HCT116 (cell line): Measurements from ENCODE around the gene NFE2L2. TPM values are rescaled to one million over a fixed set of nuclear protein-coding genes. Genes with fewer than 3 reads are reported as not detected.

Experiments
- ATAC-seq: fragments of 200-7000 bp; cut with Tn5 transposase; 2 replicates; pipeline ENCODE4 v1.9.1; 2020; ENCODE audit warnings: mild to moderate bottlenecking, moderate library complexity
- BruUV-seq: library from RNA; stranded (reverse); fragments of 400-500 nt; replicated peaks from 2 replicates; lab custom pipeline; 2021; lab: Mats Ljungman, UMichigan
- CTCF ChIA-PET: fragments of 300-600 bp; sonication (Branson Sonifier 250); formaldehyde crosslinking; loops from one replicate; lab custom pipeline; 2021; ENCODE audit warnings: antibody characterized with exemption; lab: Charles Lee
- POLR2A ChIA-PET: fragments of 300-600, 350-600 bp; sonication (Branson Sonifier 250); formaldehyde crosslinking; loops from one replicate; lab custom pipeline; 2021; ENCODE audit warnings: antibody characterized with exemption; lab: Charles Lee
- RAD21 ChIA-PET, 2 experiments: fragments of 300-600 bp; sonication (Branson Sonifier 250); formaldehyde crosslinking; loops; one replicate each; lab custom pipeline; 2023; ENCODE audit warnings: low total read pairs in 2 of 2; ENCODE audit not compliant: uncharacterized antibody in 2 of 2, unreplicated experiment in 2 of 2, low non-redundant PET in 1 of 2; lab: Charles Lee
- DNase-seq: peaks from one replicate; pipeline ENCODE4 v3.0.0-alpha.2; 2010; ENCODE audit warnings: low read depth, low spot score
- H2AFZ ChIP-seq: fragments of 200-600 bp; shearing (Covaris generic), sonication (generic); 2 replicates; pipeline ENCODE4 v1.6.1; 2017; ENCODE audit warnings: low read depth, mixed run types, mixed read lengths, antibody characterized with exemption, low read length; ENCODE audit not compliant: poor library complexity, severe bottlenecking
- H3K27ac ChIP-seq: 2 replicates; pipeline ENCODE4 v1.5.1; 2012; ENCODE audit warnings: low read depth, low read length
- H3K27me3 ChIP-seq: fragments of 200-600 bp; sonication (generic); 2 replicates; pipeline ENCODE4 v1.6.1; 2016; ENCODE audit warnings: mixed run types, low read length, mixed read lengths; ENCODE audit not compliant: insufficient read depth
- H3K36me3 ChIP-seq, 2 experiments: fragments of 200-500 bp in 1 of 2; fragments of 200-600 bp in 1 of 2; sonication (Bioruptor generic) in 1 of 2; sonication (generic) in 1 of 2; 2 replicates each; pipeline versions ENCODE4 v1.5.1 to v1.6.1; 2014 to 2016; ENCODE audit warnings: low read length in 2 of 2, inconsistent platforms in 1 of 2, mixed read lengths in 1 of 2, mixed run types in 1 of 2; ENCODE audit not compliant: insufficient read depth in 2 of 2, control insufficient read depth in 1 of 2
- H3K4me1 ChIP-seq, 2 experiments: fragments of 200-600 bp in 1 of 2; sonication (generic) in 1 of 2; 2 replicates each; pipeline versions ENCODE4 v1.5.1 to v1.6.1; 2012 to 2017; ENCODE audit warnings: low read length in 2 of 2, inconsistent platforms in 1 of 2, mild to moderate bottlenecking in 1 of 2, mixed read lengths in 1 of 2, mixed run types in 1 of 2, moderate library complexity in 1 of 2; ENCODE audit not compliant: insufficient read depth in 2 of 2, control insufficient read depth in 1 of 2
- H3K4me2 ChIP-seq: fragments of 200-600 bp; sonication (generic); 2 replicates; pipeline ENCODE4 v1.6.1; 2017; ENCODE audit warnings: mixed run types, low read length, mixed read lengths
- H3K4me3 ChIP-seq, 2 experiments: fragments of 200-600 bp in 1 of 2; sonication (generic) in 1 of 2; replicated peaks in 1 of 2; 2 replicates each; pipeline ENCODE4 v1.5.1; 2011 to 2016; ENCODE audit warnings: low read length in 2 of 2, control low read depth in 1 of 2, low read depth in 1 of 2, mild to moderate bottlenecking in 1 of 2, mixed read lengths in 1 of 2, mixed run types in 1 of 2
- H3K79me2 ChIP-seq: fragments of 200-600 bp; sonication (generic); 2 replicates; pipeline ENCODE4 v1.6.1; 2017; ENCODE audit warnings: mild to moderate bottlenecking, mixed run types, low read length, moderate library complexity, mixed read lengths; ENCODE audit not compliant: insufficient read depth
- H3K9ac ChIP-seq: fragments of 200-600 bp; sonication (generic); 2 replicates; pipeline ENCODE4 v1.6.1; 2016; ENCODE audit warnings: low read length, mixed read lengths
- H3K9me2 ChIP-seq: fragments of 200-600 bp; sonication (generic), shearing (Covaris generic); 2 replicates; pipeline ENCODE4 v1.6.1; 2017; ENCODE audit warnings: mixed run types, mild to moderate bottlenecking, moderate library complexity; ENCODE audit not compliant: insufficient read depth
- H3K9me3 ChIP-seq, 2 experiments: fragments of 200-500 bp in 1 of 2; fragments of 200-600 bp in 1 of 2; sonication (Bioruptor generic) in 1 of 2; sonication (generic) in 1 of 2; 2 replicates each; pipeline ENCODE4 v1.6.1; 2014 to 2017; ENCODE audit warnings: low read length in 2 of 2, mixed read lengths in 2 of 2, inconsistent platforms in 1 of 2, low read depth in 1 of 2, mild to moderate bottlenecking in 1 of 2, mixed run types in 1 of 2, moderate library complexity in 1 of 2; ENCODE audit not compliant: control insufficient read depth in 1 of 2, insufficient read depth in 1 of 2
- H4K20me1 ChIP-seq: fragments of 200-600 bp; sonication (generic), shearing (Covaris generic); 2 replicates; pipeline ENCODE4 v1.6.1; 2017; ENCODE audit warnings: mixed run types, mild to moderate bottlenecking, moderate library complexity; ENCODE audit not compliant: insufficient read depth
- EZH2 ChIP-seq: fragments of 200-600 bp; sonication (generic); IDR thresholded peaks from 2 replicates; pipeline ENCODE4 v1.6.1; 2017; ENCODE audit warnings: antibody characterized with exemption, mixed run types
- FOSL1 ChIP-seq: IDR thresholded peaks from 2 replicates; pipeline ENCODE4 v1.6.1; 2012; ENCODE audit warnings: low read depth
- POLR2A ChIP-seq: IDR thresholded peaks from 2 replicates; pipeline ENCODE4 v1.7.0; 2011; ENCODE audit warnings: borderline replicate concordance; ENCODE audit not compliant: insufficient read depth, insufficient read length; ENCODE audit errors: extremely low read depth
- RAD21 ChIP-seq: IDR thresholded peaks from 2 replicates; pipeline ENCODE4 v1.6.1; 2012; ENCODE audit warnings: low read depth, mild to moderate bottlenecking
- SP1 ChIP-seq: IDR thresholded peaks from 2 replicates; pipeline ENCODE4 v1.6.1; 2012; ENCODE audit warnings: low read depth
- TCF7L2 ChIP-seq: IDR thresholded peaks from 2 replicates; pipeline ENCODE4 v1.7.0; 2011; ENCODE audit warnings: borderline replicate concordance, inconsistent platforms; ENCODE audit not compliant: insufficient read depth, insufficient read length; ENCODE audit errors: extremely low read depth
- ZFX ChIP-seq: fragments of 450-650 bp; IDR thresholded peaks from 2 replicates; pipeline ENCODE4 v1.6.1; 2017
- intact Hi-C: fragments of 100-400 bp; cut with micrococcal nuclease; formaldehyde crosslinking; loops from 2 replicates; pipeline ENCODE4 v1.10.0; 2022
- total RNA-seq: library from RNA; stranded (reverse); gene quantifications from one replicate; pipeline ENCODE4 v1.2.1, GENCODE V29; 2021; ENCODE audit not compliant: unreplicated experiment
- TF ChIP-seq, protein P1 (sequence below): IDR thresholded peaks from 2 replicates; pipeline ENCODE4 v1.6.1; 2012
- TF ChIP-seq, protein P2 (sequence below): IDR thresholded peaks from 2 replicates; pipeline ENCODE4 v1.6.1; 2012
- TF ChIP-seq, protein P3 (sequence below): IDR thresholded peaks from 2 replicates; pipeline ENCODE4 v1.6.1; 2011; ENCODE audit warnings: mild to moderate bottlenecking, low read length, moderate library complexity; ENCODE audit not compliant: insufficient replicate concordance; ENCODE audit errors: extremely low read depth
- TF ChIP-seq, protein P4 (sequence below): IDR thresholded peaks from 2 replicates; pipeline ENCODE4 v1.6.1; 2012; ENCODE audit warnings: low read depth

The NFE2L2 gene
- total RNA-seq, 1 experiment from 2014 or later = 106 TPM

DNA sequence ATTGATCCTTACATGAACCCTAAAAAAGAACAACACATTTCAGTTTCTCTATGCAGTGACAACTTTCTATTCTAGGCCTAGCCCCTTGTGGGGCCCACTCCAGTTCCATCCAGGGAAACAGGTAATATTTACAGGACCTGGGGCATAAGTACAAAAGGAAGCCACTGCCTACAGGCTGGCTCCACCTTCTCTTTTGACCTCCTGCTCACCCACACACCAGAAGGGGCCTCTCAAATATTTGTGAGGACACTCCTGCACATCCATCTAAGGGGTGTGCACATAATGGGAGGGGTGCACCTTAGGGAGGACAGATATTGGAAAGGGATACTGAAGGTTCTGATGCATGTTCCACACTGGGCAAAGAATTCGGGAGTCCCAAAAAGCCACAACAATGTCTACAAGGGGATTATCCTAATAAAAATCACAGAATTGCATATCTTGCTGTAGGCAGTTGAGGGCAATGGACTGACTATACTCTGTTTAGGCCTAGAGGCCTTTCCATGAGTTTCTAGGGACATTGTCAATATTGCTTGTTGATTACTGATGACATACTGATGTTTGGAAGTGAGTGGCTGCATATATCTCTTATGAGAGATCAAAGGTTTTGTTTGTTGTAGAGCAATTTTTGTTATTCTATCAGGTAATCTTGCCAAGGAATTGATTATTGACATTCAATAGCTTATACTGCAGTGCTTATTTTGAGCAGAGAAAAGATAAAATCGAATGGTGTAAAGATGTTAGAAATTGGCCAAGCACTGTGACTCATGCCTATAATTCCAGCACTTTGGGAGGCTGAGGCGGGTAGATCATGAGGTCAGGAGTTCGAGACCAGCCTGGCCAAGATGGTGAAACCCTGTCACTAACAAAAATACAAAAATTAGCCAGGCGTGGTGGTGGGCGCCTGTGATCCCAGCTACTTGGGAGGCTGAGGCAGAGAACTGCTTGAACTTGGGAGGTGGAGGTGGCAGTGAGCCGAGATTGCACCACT is 75.8 kb downstream of the NFE2L2 start:
- ChIA-PET RAD21 (no interaction called here), POLR2A (interaction anchor here (1.0 kb wide), 1 partner anchor 17 kb away, joined by 3 read pairs; no protein-coding TSS in a partner anchor), CTCF (no interaction called here)
- no TSS peak for BruUV-seq
- H3K9me3 ChIP-seq = no peaks in the 10 kb centered on the region
- no peak overlapping the region for H3K9ac ChIP-seq
- H3K79me2 ChIP-seq = no peaks in the 10 kb centered on the region
- H3K4me1 ChIP-seq = peaks cover 17 to 20% of the 10 kb centered on the region in 2 experiments; a peak in 3 of 4 replicates
- no peak overlapping the region for H2AFZ ChIP-seq
- no peak for DNase-seq
- H3K27ac ChIP-seq = no peak overlapping the region
- no peak overlapping the region for H3K4me3 ChIP-seq
- no peaks in the 10 kb centered on the region for H3K36me3 ChIP-seq
- peak; percentile 35 for ATAC-seq
- peak overlapping the region; percentile 61; the same call in 1 of the 2 replicates for H3K4me2 ChIP-seq
- no peaks in the 10 kb centered on the region for H3K9me2 ChIP-seq
- H3K27me3 ChIP-seq = no peaks in the 10 kb centered on the region
- H4K20me1 ChIP-seq = no peaks in the 10 kb centered on the region
- intact Hi-C loops = no loop called here
- TF ChIP-seq ZFX (peak; percentile 31; the same call in 1 of the 2 replicates), POLR2A (no peak)

DNA sequence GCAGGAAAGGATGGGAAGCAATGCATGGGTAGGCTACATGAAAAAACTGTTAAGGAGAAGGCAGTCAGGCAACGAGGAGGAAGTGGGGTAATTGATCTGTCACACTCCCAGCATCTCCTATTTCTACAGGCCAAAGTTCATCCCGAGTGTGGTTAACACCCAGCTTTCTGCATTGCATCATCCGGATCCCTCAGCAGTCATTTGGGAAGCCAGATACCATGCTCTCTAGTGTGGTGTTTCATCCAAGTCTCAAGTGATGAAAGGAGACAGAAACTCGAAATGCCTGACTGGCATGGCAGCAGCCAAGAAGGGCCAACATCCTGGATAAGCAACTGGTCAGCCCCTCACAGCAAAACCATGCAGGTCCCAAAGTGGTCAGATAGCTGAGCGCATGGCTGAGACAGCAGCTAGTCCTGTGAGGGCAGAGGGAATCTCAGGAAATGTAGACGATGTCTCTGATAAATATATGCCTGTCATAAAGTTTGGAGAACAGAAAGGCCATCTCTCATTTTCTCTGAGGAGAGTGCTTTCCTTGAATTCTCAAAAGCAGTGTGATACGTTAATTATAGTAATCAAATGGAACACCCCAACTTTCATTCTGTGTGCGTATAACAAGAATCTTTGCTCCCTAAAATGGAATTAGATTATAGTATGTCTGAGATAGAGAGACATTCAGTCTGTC is 76.8 kb downstream of the NFE2L2 start:
- no peaks in the 10 kb centered on the region for H3K9me2 ChIP-seq
- ChIA-PET RAD21 (no interaction called here), CTCF (no interaction called here), POLR2A (no interaction called here)
- ATAC-seq (peak; percentile 74), DNase-seq (peak; percentile 45)
- peak overlapping the region; percentile 57 for H2AFZ ChIP-seq
- peak overlapping the region; percentile 61 for H3K4me2 ChIP-seq
- no peaks in the 10 kb centered on the region for H3K36me3 ChIP-seq
- no peaks in the 10 kb centered on the region for H3K9me3 ChIP-seq
- H3K27me3 ChIP-seq = no peaks in the 10 kb centered on the region
- no peak overlapping the region for H3K9ac ChIP-seq
- H3K4me1 ChIP-seq = peaks cover 17 to 20% of the 10 kb centered on the region in 2 experiments; a peak in 3 of 4 replicates
- intact Hi-C loops = no loop called here
- TSS peak; percentile 98 for BruUV-seq
- no peaks in the 10 kb centered on the region for H3K79me2 ChIP-seq
- no peak overlapping the region for H3K4me3 ChIP-seq
- H4K20me1 ChIP-seq = no peaks in the 10 kb centered on the region
- no peak overlapping the region for H3K27ac ChIP-seq
- TF ChIP-seq SP1 (peak; percentile 55), RAD21 (no peak), FOSL1 (no peak), ZFX (no peak), TCF7L2 (no peak), EZH2 (no peak)
- TF ChIP-seq, protein P1, sequence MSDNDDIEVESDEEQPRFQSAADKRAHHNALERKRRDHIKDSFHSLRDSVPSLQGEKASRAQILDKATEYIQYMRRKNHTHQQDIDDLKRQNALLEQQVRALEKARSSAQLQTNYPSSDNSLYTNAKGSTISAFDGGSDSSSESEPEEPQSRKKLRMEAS = peak; percentile 78
- TF ChIP-seq, protein P2, sequence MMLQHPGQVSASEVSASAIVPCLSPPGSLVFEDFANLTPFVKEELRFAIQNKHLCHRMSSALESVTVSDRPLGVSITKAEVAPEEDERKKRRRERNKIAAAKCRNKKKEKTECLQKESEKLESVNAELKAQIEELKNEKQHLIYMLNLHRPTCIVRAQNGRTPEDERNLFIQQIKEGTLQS = peak; percentile 76
- TF ChIP-seq, protein P3, sequence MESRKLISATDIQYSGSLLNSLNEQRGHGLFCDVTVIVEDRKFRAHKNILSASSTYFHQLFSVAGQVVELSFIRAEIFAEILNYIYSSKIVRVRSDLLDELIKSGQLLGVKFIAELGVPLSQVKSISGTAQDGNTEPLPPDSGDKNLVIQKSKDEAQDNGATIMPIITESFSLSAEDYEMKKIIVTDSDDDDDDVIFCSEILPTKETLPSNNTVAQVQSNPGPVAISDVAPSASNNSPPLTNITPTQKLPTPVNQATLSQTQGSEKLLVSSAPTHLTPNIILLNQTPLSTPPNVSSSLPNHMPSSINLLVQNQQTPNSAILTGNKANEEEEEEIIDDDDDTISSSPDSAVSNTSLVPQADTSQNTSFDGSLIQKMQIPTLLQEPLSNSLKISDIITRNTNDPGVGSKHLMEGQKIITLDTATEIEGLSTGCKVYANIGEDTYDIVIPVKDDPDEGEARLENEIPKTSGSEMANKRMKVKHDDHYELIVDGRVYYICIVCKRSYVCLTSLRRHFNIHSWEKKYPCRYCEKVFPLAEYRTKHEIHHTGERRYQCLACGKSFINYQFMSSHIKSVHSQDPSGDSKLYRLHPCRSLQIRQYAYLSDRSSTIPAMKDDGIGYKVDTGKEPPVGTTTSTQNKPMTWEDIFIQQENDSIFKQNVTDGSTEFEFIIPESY = no peak
- TF ChIP-seq, protein P4, sequence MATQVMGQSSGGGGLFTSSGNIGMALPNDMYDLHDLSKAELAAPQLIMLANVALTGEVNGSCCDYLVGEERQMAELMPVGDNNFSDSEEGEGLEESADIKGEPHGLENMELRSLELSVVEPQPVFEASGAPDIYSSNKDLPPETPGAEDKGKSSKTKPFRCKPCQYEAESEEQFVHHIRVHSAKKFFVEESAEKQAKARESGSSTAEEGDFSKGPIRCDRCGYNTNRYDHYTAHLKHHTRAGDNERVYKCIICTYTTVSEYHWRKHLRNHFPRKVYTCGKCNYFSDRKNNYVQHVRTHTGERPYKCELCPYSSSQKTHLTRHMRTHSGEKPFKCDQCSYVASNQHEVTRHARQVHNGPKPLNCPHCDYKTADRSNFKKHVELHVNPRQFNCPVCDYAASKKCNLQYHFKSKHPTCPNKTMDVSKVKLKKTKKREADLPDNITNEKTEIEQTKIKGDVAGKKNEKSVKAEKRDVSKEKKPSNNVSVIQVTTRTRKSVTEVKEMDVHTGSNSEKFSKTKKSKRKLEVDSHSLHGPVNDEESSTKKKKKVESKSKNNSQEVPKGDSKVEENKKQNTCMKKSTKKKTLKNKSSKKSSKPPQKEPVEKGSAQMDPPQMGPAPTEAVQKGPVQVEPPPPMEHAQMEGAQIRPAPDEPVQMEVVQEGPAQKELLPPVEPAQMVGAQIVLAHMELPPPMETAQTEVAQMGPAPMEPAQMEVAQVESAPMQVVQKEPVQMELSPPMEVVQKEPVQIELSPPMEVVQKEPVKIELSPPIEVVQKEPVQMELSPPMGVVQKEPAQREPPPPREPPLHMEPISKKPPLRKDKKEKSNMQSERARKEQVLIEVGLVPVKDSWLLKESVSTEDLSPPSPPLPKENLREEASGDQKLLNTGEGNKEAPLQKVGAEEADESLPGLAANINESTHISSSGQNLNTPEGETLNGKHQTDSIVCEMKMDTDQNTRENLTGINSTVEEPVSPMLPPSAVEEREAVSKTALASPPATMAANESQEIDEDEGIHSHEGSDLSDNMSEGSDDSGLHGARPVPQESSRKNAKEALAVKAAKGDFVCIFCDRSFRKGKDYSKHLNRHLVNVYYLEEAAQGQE = no peak
